A673 (cell line): ENCODE data around the gene MDFI.

Source experiments
- CTCF ChIP-seq: fragments of 300-800, 200-600 bp; sonication (generic); conservative IDR thresholded peaks from 2 replicates; pipeline ENCODE4 v1.5.1; 2017; ENCODE audit warnings: low read depth, mild to moderate bottlenecking, antibody characterized with exemption, low read length, moderate library complexity, mixed read lengths
- EZH2 ChIP-seq: fragments of 200-600 bp; sonication (generic); IDR thresholded peaks from 2 replicates; pipeline ENCODE4 v1.6.1; 2017; ENCODE audit warnings: borderline replicate concordance, low read depth, mild to moderate bottlenecking, mixed read lengths, antibody characterized with exemption, low read length; ENCODE audit not compliant: poor library complexity, severe bottlenecking

GRCh38 chr6:41615311-41615710 is 23.0 kb upstream of the MDFI start:
- TF ChIP-seq CTCF, result no peak
- no peak for TF ChIP-seq EZH2
